ENCODE measurements around the gene NEK1.

GRCh38 chr4:169404960-169405359 is 207.4 kb downstream of the NEK1 start:
- TF ChIP-seq CTCF (IDR thresholded peaks at IDR 0.05), result no peak
- TF ChIP-seq EZH2 (IDR thresholded peaks at IDR 0.05; ENCODE audit: borderline replicate concordance, insufficient read depth, low read depth, low read length, poor library complexity, severe bottlenecking), result no peak

All from B cell (primary cell).